H54 (cell line): ENCODE results near the gene MMEL1.

Experiments used
- DNase-seq: peaks from one replicate; pipeline ENCODE4 v3.0.0; 2011; ENCODE audit warnings: low spot score, mixed read lengths; ENCODE audit not compliant: insufficient read length
- FAIRE-seq: peaks from 3 replicates; lab custom pipeline; 2011; peaks lifted over from hg19 to GRCh38; lab: Jason Lieb, UNC
- POLR2A ChIP-seq: IDR thresholded peaks from 2 replicates; pipeline ENCODE4 v1.6.1; 2011; ENCODE audit warnings: low read depth, mild to moderate bottlenecking, low read length

The MMEL1 gene

GRCh38 chr1:2591233-2591580 lies 41.6 kb downstream of the MMEL1 start:
- DNase-seq (no peak), FAIRE-seq (no peak)
- TF ChIP-seq POLR2A = no peak

DNA sequence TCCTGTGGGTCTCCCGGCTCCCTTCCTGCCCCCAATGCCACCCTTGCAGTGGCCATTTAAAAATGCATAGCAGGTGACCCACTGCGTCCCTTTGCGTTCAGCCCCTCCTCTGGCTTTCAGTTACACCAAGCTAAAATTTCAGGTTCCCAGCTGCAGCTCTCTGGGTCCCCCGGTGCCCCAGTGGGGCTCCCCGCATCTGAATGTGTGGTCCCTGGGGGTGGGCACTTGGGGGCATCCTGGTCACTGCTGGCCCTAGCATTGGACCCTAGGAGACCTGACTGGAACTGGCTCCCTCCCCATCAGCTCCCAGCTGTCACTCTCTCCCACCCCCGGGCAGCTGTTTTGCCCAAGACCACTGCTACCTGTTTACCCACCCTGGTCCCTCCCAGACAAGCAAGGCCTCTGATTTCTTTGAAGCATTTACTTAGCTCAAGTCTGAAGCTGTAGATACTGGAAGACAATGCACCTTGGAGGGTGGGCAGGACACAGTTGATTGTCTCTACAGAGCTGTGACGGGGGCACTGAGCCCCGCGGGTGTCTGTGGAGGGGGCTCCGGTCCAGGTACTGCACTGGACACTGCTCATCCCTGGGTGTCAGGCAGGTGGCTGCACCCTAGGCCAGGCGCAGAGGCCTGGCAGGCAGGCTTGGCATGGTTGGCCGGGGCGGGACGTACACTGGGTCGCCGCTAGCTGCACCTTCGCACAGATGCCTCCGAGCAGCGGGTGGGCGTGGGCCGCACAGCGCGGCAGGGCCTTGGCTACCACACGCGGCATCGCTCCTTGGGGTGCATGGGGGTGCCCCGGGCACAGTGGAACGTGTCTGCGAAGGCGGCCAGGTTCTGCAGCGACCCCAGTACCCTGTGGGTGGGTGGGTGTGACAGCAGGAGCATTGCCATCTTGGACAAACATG lies 42.3 kb downstream of the MMEL1 start:
- TF ChIP-seq POLR2A = no peak
- DNase-seq = no peak
- FAIRE-seq = no peak

- no peak for DNase-seq
- FAIRE-seq = no peak
- no peak for TF ChIP-seq POLR2A
These were observed 43.2 kb downstream of the MMEL1 start for GRCh38 chr1:2589431-2590232.

DNA sequence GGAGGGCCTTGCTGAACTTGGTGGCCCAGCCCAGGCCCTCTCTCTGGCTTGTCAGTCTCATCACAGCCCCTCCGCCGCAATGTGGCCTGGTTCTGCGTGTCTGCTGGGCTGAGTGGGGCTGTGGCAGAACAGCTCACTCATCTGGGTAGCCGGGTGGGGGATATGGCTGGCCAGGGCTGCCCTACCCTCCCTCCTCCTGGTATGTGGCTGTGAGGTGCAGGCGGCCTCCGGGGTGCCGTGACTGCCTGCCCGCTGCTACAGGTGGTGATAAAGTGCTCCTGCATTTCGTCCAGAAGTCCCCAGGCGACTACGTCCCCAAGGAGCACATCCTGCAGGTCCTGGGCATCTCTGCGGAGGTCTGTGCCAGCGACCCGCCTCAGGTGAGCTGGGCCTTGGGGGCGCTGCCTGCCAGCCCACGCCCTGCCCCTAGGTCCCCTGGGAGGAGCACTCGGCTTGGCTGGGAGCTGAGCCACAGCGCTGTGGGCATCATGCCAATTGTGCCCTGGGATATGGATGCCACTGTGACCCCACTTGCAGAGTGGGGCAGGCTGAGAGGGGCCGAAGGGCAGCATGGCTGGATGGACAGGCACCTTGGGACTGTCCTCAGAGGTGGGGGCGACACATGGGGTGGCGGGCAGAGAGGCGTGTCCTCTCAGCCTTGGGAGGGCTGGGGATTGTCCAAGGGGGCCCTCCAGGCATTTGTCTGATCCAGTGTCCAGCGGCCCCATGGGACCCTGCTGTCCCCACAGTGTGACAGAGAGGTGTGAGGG lies 44.0 kb downstream of the MMEL1 start:
- FAIRE-seq = no peak
- DNase-seq = no peak
- no peak for TF ChIP-seq POLR2A

DNA sequence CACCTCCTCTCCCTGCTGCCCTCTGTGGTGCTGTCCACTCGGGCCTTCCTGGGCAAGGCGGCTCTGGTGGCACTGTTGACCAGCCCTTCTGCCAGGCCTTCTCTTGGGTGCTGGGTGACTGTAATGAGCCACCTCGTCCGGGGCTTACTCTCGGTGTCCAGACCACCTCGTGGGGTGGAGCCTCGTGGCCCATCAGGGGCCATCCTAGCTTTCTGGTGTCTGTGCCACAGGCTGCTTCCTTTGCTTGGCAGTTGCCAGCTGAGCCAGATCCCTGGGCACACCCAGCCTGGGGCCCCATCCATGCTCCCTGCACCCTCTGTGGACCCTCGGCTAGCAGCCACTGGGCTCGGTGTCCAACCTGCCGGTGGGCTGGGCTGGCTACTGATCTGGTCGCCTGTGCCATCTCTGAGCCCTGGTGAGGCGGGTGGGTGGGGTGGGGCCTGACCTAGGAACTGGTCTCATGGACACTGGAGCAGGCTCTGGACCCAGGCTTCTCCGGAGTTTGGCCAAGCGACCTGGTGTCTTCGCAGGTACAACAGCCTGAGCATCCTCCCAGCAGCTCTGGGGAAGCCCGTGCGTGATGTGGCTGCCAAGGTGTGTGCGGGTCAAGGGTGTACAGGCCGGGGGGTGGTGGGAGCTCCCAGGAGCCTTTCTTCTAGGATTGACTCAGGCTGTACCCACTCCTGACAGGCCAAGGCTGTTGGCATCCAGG lies 44.8 kb downstream of the MMEL1 start:
- FAIRE-seq (no peak), DNase-seq (no peak)
- no peak for TF ChIP-seq POLR2A

DNA sequence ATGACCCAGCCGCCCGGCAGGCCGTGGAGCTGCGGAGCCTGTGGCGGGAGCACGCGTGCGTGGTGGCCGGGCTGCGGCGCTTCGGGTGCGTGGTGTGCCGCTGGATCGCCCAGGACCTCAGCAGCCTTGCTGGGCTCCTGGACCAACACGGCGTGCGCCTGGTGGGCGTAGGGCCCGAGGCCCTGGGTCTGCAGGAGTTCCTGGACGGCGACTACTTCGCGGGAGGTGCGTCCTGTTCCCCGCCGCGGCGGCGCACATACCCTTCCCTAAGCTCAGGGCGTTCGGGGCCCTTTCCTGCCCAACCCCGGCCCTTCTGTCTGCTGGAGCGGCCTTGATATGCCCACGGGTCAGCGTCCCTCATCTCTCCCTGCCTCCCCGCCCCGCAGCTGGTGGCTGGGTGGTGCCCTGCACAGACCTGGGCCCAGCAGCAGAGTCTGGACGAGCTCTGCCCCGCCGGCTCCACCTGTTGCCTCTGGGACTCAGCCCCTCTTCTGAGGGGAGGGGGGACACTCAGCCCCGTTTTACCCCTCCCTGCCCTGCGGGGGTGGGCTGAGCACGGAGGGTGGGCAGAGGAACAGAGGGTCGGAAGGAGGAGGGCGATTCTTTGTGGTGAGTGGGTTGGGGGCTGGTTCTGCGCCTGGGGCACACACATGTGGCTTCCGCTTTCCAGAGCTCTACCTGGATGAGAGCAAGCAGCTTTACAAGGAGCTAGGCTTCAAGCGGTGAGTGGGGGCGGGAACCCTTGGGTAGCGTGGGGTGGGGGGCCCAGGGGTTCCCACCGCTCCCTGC lies 45.6 kb downstream of the MMEL1 start:
- DNase-seq (no peak), FAIRE-seq (no peak)
- no peak for TF ChIP-seq POLR2A

DNA sequence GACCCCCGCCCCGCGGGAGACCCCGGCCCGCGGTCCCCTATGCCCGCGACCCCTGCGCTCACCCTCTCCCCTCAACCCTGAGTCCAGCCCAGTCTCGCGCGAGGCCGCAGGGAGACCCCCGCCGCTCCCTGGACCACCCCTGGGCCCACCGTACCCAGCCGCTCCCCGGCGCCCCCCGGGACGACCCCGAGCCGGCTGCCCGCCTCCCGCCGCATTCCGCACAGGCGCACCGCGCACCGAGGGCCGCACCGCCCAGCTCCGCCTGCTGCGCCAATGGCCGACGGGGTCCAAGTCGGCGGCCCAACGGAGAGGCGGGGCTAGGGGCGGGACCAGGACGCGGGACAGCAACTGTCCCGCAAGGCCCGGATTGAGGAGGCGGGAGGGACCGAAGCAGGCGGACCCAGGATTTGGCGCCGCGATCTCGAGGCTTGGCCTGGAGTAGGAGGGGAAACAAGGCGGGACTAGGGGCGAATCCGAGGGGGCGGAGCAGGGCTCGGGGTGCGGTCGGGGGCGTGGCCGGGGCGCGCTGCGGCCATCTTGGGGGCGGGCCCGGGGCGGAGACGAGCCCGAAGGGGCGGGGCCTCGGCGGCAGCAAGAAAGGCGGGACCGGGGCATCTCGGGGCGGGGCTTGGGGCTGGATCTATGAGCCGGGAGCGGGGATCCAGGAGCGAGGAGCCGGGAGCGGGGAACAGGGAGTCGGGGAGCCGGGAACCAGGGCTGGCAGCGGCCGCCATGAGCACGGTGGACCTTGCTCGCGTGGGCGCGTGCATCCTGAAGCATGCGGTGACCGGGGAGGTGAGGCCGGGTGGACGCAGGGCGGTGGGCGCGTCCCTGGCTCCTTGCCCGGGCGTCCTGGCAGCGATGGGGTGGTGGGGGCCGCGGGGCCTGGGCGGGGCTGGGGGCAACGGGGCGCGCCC lies 46.4 kb downstream of the MMEL1 start, which contains the start of gene PRXL2B:
TSS of gene PRXL2B (plus strand) at position 624 of the 917 bp plus-strand sequence. CDS start at position 733, 109 bp downstream.
- TF ChIP-seq POLR2A = peak; percentile 46; the same call in 1 of the 2 replicates
- FAIRE-seq = peak; percentile 57

DNA sequence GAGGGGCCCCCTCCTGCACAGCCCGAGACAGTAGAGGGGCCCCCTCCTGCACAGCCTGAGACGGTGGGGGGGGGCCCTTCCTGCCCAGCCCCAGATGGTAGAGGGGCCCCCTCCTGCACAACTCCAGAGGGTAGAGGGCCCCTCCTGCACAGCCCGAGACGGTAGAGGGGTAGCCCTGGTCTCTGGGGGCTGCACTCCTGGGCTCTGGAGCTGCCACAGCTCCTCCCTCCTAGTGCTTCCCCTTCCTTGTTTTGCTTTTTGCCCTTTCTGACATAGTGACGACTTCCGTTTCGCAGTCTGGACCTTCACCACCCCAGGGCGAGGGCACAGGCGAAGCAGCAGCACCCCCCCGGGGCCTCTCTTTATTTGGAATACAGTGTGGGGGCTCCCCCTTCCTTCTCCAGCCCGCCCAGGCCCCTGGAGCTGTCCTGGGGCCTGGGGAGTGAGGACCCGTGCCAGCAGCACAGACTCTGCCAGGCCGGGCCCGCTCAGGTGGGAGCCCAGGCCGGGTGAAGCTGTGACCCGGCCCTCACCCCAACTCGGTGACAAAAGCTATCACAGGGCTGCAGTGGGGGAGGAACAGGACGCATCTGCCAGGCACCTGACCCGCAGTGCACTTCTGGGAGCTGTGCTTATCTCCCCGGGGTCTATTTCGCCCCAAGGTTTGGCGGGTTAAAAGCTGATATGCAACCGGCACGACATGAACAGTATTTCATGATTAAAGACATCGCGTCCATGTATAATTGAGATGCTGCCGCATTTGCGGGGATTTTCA lies 47.3 kb downstream of the MMEL1 start:
- FAIRE-seq = no peak
- DNase-seq = peak; percentile 47
- no peak for TF ChIP-seq POLR2A

More for the DNA sequence above, 46.4 kb downstream of the MMEL1 start, which contains the start of gene PRXL2B:
- DNase-seq = peak; percentile 97

DNA sequence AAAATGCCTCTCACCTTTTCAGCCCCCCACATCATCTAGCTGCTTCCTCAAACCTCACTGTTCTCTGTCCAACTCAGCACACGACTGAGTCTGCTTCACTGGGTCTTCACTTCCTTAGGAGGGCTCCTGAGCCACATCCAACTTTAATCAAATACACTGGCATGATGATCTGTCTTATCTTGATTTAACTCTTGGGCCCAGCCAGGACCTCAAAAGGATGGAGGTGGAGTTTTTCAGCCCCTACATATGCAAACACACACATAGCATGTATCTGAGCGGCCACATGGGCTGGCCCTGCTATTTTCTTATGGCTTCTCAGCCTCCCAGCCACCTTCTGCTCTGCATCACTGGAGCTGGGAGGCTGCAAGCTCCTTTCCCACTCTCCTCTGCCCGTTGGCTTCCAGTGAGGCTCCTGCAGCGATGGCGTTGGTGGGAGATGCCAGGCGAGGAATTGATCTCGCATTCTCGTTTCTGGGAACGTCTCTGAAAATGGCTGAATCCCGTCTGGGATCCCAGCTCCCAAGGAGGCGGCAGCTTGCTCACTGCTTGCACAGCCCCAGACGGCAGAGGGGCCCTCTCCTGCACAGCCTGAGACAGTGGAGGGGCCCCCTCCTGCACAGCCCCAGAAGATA lies 48.0 kb downstream of the MMEL1 start:
- no peak for TF ChIP-seq POLR2A
- no peak for DNase-seq
- FAIRE-seq = no peak

DNA sequence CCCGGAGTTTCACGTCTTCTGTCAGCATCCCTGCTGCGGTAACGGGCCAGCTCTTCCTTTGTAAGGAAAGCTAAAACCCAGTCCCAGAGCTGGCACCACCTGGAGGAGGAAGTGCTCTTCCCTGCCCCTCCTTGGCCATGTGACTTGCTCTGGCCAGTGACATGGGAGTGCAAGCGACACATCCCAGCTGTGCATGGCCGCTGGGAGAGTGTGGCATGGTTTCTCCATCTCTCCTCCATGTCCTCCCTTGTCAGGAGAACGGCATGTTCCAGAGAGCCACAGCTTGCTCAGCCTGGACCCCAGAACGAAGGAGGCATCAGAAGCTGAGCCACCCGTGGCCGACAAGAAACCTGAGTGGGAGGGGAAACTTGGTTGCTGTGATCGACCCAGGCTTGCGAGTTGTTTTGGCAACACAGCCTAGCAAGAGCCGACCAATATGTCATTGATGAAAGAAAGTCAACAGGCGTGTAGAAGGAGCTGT lies 48.9 kb downstream of the MMEL1 start:
- TF ChIP-seq POLR2A = no peak
- no peak for DNase-seq
- no peak for FAIRE-seq

DNA sequence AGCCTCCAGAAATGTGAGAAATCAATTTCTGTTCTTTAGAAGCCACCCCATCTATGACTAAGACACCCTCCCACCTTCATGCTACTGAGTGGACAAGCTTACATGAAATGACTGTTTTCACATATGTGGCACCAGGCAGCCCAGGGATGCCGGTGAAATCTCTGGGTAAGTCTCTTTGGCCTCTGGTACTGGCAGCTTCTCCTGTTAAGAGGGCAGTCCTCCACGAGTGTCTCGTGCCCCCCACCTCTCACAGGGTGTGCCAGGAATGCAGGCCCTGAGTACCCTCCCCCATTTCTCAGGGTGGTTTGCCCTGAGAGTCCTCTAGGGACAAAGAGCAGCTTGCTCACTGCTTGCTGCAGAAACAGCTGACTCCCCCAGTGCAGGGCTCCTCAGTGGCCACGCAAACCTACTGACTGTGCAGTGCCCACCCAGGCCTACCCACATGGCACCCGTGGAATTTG lies 49.5 kb downstream of the MMEL1 start:
- FAIRE-seq (no peak), DNase-seq (no peak)
- no peak for TF ChIP-seq POLR2A
